Stimulated activated effector memory CD8-positive, alpha-beta T cell treated with anti-CD3 and anti-CD28 coated beads, Interleukin-12 subunit alpha, Interleukin-12 subunit beta, amount 100 ng/mL, for 72 hours (primary cell): ENCODE data around the gene LATS2.
A peak's percentile ranks its signal among the peaks of the same experiment; 100 is the strongest.

Experiments used
- ATAC-seq: fragments of 150-1000 bp; cut with Tn5 transposase; 2 replicates; pipeline ENCODE4 v1.10.0; 2021
- DNase-seq, 2 donors: peaks; one replicate each; pipeline ENCODE4 v3.0.0; 2021 to 2022; ENCODE audit warnings: low spot score in 2 of 2
- H3K27ac Mint-ChIP-seq: one replicate; pipeline ENCODE4 v1.8.0; 2022; ENCODE audit warnings: mild to moderate bottlenecking, mixed read lengths
- H3K36me3 Mint-ChIP-seq: one replicate; pipeline ENCODE4 v1.8.0; 2022; ENCODE audit warnings: mild to moderate bottlenecking, mixed read lengths
- H3K4me1 Mint-ChIP-seq: one replicate; pipeline ENCODE4 v1.8.0; 2022; ENCODE audit warnings: mixed read lengths
- H3K4me3 Mint-ChIP-seq: one replicate; pipeline ENCODE4 v1.8.0; 2022; ENCODE audit warnings: mild to moderate bottlenecking, mixed read lengths
- H3K9me3 Mint-ChIP-seq: one replicate; pipeline ENCODE4 v1.8.0; 2022; ENCODE audit warnings: mixed read lengths

Gene LATS2

GRCh38 chr13:21001471-21001870, 59.9 kb downstream of the LATS2 start:
- Mint-ChIP-seq H3K4me1 (peaks cover 3% of the 10 kb centered on the region), H3K4me3 (no peak overlapping the region), H3K27ac (no peak overlapping the region), H3K36me3 (no peaks in the 10 kb centered on the region), H3K9me3 (no peaks in the 10 kb centered on the region)
- DNase-seq (no peak), ATAC-seq (no peak)

- no peaks in the 10 kb centered on the region for H3K9me3 Mint-ChIP-seq
- no peak for DNase-seq
Measured at GRCh38 chr13:21000647-21001046, 60.7 kb downstream of the LATS2 start.

GRCh38 chr13:20998649-20999415, 62.6 kb downstream of the LATS2 start:
- Mint-ChIP-seq H3K4me3 (no peak overlapping the region), H3K27ac (no peak overlapping the region), H3K36me3 (no peaks in the 10 kb centered on the region), H3K4me1 (peaks cover 7% of the 10 kb centered on the region), H3K9me3 (no peaks in the 10 kb centered on the region)
- DNase-seq: no peak
- no peak for ATAC-seq

More at GRCh38 chr13:21000647-21001046, 60.7 kb downstream of the LATS2 start:
- H3K4me3 Mint-ChIP-seq: no peak overlapping the region
- no peak overlapping the region for H3K27ac Mint-ChIP-seq
- no peaks in the 10 kb centered on the region for H3K36me3 Mint-ChIP-seq
- no peak for ATAC-seq
- no peaks in the 10 kb centered on the region for H3K4me1 Mint-ChIP-seq

- no peaks in the 10 kb centered on the region for H3K9me3 Mint-ChIP-seq
- no peak overlapping the region for H3K4me3 Mint-ChIP-seq
- no peak overlapping the region for H3K27ac Mint-ChIP-seq
- H3K4me1 Mint-ChIP-seq: peaks cover 15% of the 10 kb centered on the region
- ATAC-seq: no peak
- no peaks in the 10 kb centered on the region for H3K36me3 Mint-ChIP-seq
- no peak for DNase-seq
Measured at GRCh38 chr13:20997301-20998161, 63.9 kb downstream of the LATS2 start.

- Mint-ChIP-seq H3K4me1 (peaks cover 15% of the 10 kb centered on the region), H3K4me3 (no peak overlapping the region), H3K36me3 (peaks cover 10% of the 10 kb centered on the region), H3K27ac (no peak overlapping the region), H3K9me3 (no peaks in the 10 kb centered on the region)
- ATAC-seq (no peak), DNase-seq (no peak)
Measured at GRCh38 chr13:20995245-20995838, 66.0 kb downstream of the LATS2 start.

- ATAC-seq (no peak), DNase-seq (no peak)
- Mint-ChIP-seq H3K27ac (no peak overlapping the region), H3K4me3 (no peak overlapping the region), H3K4me1 (peaks cover 15% of the 10 kb centered on the region), H3K36me3 (peaks cover 20% of the 10 kb centered on the region), H3K9me3 (no peaks in the 10 kb centered on the region)
Measured at GRCh38 chr13:20994441-20994821, 67.0 kb downstream of the LATS2 start.

GRCh38 chr13:20993661-20994440, 67.5 kb downstream of the LATS2 start:
- Mint-ChIP-seq H3K36me3 (peaks cover 20% of the 10 kb centered on the region), H3K4me1 (peaks cover 15% of the 10 kb centered on the region), H3K4me3 (no peak overlapping the region), H3K27ac (peak overlapping the region; percentile 51), H3K9me3 (no peaks in the 10 kb centered on the region)
- ATAC-seq: peak; percentile 72
- DNase-seq: no peak

GRCh38 chr13:20993211-20993610, 68.2 kb downstream of the LATS2 start:
- Mint-ChIP-seq H3K9me3 (no peaks in the 10 kb centered on the region), H3K27ac (peak overlapping the region; percentile 51), H3K4me3 (no peak overlapping the region), H3K36me3 (peaks cover 20% of the 10 kb centered on the region), H3K4me1 (peaks cover 15% of the 10 kb centered on the region)
- DNase-seq (no peak), ATAC-seq (no peak)

- H3K36me3 Mint-ChIP-seq: peaks cover 30% of the 10 kb centered on the region
- no peak for DNase-seq
- no peak overlapping the region for H3K4me3 Mint-ChIP-seq
- H3K4me1 Mint-ChIP-seq: peaks cover 15% of the 10 kb centered on the region
- no peak for ATAC-seq
- H3K9me3 Mint-ChIP-seq: no peaks in the 10 kb centered on the region
- peak overlapping the region; percentile 79 for H3K27ac Mint-ChIP-seq
Measured at GRCh38 chr13:20991741-20992520, 69.5 kb downstream of the LATS2 start.

- peaks cover 34% of the 10 kb centered on the region for H3K36me3 Mint-ChIP-seq
- peak overlapping the region; percentile 79 for H3K27ac Mint-ChIP-seq
- no peaks in the 10 kb centered on the region for H3K9me3 Mint-ChIP-seq
- H3K4me3 Mint-ChIP-seq: no peak overlapping the region
- H3K4me1 Mint-ChIP-seq: peaks cover 15% of the 10 kb centered on the region
- ATAC-seq (no peak), DNase-seq (no peak)
Measured at GRCh38 chr13:20990910-20991525, 70.4 kb downstream of the LATS2 start.

- H3K36me3 Mint-ChIP-seq: peaks cover 36% of the 10 kb centered on the region
- ATAC-seq: no peak
- peaks cover 15% of the 10 kb centered on the region for H3K4me1 Mint-ChIP-seq
- DNase-seq: no peak
- H3K4me3 Mint-ChIP-seq: no peak overlapping the region
- H3K9me3 Mint-ChIP-seq: no peaks in the 10 kb centered on the region
- H3K27ac Mint-ChIP-seq: no peak overlapping the region
Measured at GRCh38 chr13:20989656-20990321, 71.6 kb downstream of the LATS2 start.

GRCh38 chr13:20988909-20989655, 72.3 kb downstream of the LATS2 start:
- H3K36me3 Mint-ChIP-seq: peaks cover 42% of the 10 kb centered on the region

More at GRCh38 chr13:20988909-20989655, 72.3 kb downstream of the LATS2 start:
- H3K4me1 Mint-ChIP-seq: peaks cover 10% of the 10 kb centered on the region
- H3K4me3 Mint-ChIP-seq: no peak overlapping the region
- H3K9me3 Mint-ChIP-seq: no peaks in the 10 kb centered on the region
- no peak for ATAC-seq
- DNase-seq: no peak
- no peak overlapping the region for H3K27ac Mint-ChIP-seq
